ENCODE data around the gene SETD1A. TPM values are rescaled to one million over a fixed set of nuclear protein-coding genes. Genes with fewer than 3 reads are reported as not detected.
"Not testable (repeated sequence)": the region's sequence is repeated elsewhere in the genome, so short reads cannot be mapped to it uniquely, and the experiment has no call there.

SETD1A gene
- total and polyA plus RNA-seq, 2 experiments from 2014 or later, result 2.3 to 4.0 TPM

DNA sequence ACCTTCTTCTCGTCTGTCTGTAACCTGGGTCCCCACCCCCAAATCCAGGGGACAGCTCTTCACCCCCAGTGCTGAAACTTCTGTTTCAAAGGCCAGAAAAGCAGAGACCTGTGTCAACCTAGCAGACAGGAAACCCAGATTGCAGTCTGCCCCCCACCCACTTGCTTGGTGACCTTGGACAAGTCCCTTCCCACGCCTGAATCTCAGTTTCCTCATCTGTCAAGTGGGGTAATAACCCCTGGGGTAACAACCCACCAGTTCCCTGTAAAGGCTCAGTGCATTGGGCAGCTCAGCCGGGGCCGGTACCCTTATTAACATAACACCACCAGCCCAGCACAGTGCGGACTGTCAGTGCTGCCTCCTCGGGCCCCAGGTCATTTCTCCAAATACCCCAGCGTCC lies 51.6 kb downstream of the SETD1A start:
- Histone ChIP-seq H3K4me2 (ENCODE audit: unreplicated experiment) (peak overlapping the region; percentile 54), H3K27ac (no peak overlapping the region), H3K27me3 (replicated peaks; ENCODE audit: insufficient read depth) (no peaks in the 10 kb centered on the region), H3K79me2 (ENCODE audit: insufficient read depth) (no peaks in the 10 kb centered on the region), H3F3A (ENCODE audit: insufficient read depth) (0 out of 2 replicates have a peak, but pooled peaks cover 5% of the 10 kb centered on the region), H4K20me1 (ENCODE audit: insufficient read depth) (no peaks in the 10 kb centered on the region), H3K9me3 (ENCODE audit: low read depth) (no peaks in the 10 kb centered on the region), H3K36me3 (ENCODE audit: low read depth) (no peaks in the 10 kb centered on the region), H3K4me3 (peak overlapping the region; percentile 66; the same call in 1 of the 2 replicates), H3K9ac (no peak overlapping the region; the same call in 1 of the 2 replicates), H3K4me1 (ENCODE audit: insufficient read depth) (peaks cover 17% of the 10 kb centered on the region), H2AFZ (no peak overlapping the region), H3K9me2 (ENCODE audit: insufficient read depth) (no peaks in the 10 kb centered on the region)
- in situ Hi-C loops (cut with MboI), result no loop called here
- no peak for DNase-seq
- WGBS, 2 experiments (ENCODE audit: low coverage in 1 of 2, low lambda C conversion rate in 2 of 2, missing lambda C conversion rate in 2 of 2), result 88 to 90% methylated on average over 7 of the region's 7 CpGs
- TF ChIP-seq EZH2 (IDR thresholded peaks at IDR 0.05; ENCODE audit: insufficient read depth, poor library complexity, severe bottlenecking) (no peak), EZH2phosphoT487 (IDR thresholded peaks at IDR 0.05; ENCODE audit: insufficient read depth, low read depth) (no peak)

DNA sequence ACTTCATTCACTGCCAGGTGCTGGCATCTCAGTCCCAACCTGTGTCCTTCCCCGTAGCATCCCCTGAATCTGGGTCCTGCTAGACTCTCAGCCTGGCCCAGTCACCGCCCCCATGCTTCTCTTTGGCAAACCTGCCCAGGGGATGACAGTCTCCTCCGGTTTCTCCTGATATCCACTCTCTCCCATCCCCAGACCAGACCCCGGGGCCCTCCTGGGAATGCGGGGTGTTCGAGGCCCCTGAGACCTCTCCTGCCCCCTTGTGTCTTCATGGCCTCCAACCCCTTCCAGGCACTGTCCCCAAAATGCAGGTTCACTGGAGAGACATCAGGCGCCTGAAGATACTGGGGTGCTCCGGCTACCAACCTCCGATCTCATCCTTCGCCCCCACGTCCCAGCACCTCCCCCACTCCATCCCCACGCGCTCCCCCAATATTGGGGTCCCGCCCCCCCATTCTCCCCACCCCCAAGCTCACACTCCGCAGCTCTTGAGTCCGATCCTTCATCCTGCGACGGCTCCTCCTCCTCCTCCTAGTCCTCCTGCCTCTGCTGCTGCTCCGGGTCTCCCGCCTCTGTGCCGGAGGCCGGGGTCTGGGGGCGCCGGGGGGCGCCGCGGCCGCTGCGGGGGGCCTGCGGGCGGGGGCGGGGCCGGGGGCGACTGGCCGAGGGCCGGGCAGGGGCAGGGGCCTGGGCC lies 52.5 kb downstream of the SETD1A start:
- DNase-seq, result peak; percentile 35
- Histone ChIP-seq H3F3A (ENCODE audit: insufficient read depth) (0 out of 2 replicates have a peak, but pooled peaks cover 3% of the 10 kb centered on the region), H3K79me2 (ENCODE audit: insufficient read depth) (no peaks in the 10 kb centered on the region), H3K9ac (peak overlapping the region; percentile 43), H3K36me3 (ENCODE audit: low read depth) (no peaks in the 10 kb centered on the region), H3K4me3 (peak overlapping the region; percentile 66), H4K20me1 (ENCODE audit: insufficient read depth) (no peaks in the 10 kb centered on the region), H3K27me3 (replicated peaks; ENCODE audit: insufficient read depth) (no peaks in the 10 kb centered on the region), H3K4me2 (ENCODE audit: unreplicated experiment) (peak overlapping the region; percentile 80), H3K9me3 (ENCODE audit: low read depth) (no peaks in the 10 kb centered on the region), H3K9me2 (ENCODE audit: insufficient read depth) (no peaks in the 10 kb centered on the region), H3K27ac (no peak overlapping the region), H2AFZ (peak overlapping the region; percentile 39), H3K4me1 (ENCODE audit: insufficient read depth) (peaks cover 17% of the 10 kb centered on the region)
- TF ChIP-seq EZH2 (IDR thresholded peaks at IDR 0.05; ENCODE audit: insufficient read depth, poor library complexity, severe bottlenecking) (no peak), EZH2phosphoT487 (IDR thresholded peaks at IDR 0.05; ENCODE audit: insufficient read depth, low read depth) (no peak)
- WGBS, 2 experiments (ENCODE audit: low coverage in 1 of 2, low lambda C conversion rate in 2 of 2, missing lambda C conversion rate in 2 of 2), result 17 to 32% methylated on average over 13 to 35 of the region's 36 CpGs
- in situ Hi-C loops (cut with MboI), result no loop called here

DNA sequence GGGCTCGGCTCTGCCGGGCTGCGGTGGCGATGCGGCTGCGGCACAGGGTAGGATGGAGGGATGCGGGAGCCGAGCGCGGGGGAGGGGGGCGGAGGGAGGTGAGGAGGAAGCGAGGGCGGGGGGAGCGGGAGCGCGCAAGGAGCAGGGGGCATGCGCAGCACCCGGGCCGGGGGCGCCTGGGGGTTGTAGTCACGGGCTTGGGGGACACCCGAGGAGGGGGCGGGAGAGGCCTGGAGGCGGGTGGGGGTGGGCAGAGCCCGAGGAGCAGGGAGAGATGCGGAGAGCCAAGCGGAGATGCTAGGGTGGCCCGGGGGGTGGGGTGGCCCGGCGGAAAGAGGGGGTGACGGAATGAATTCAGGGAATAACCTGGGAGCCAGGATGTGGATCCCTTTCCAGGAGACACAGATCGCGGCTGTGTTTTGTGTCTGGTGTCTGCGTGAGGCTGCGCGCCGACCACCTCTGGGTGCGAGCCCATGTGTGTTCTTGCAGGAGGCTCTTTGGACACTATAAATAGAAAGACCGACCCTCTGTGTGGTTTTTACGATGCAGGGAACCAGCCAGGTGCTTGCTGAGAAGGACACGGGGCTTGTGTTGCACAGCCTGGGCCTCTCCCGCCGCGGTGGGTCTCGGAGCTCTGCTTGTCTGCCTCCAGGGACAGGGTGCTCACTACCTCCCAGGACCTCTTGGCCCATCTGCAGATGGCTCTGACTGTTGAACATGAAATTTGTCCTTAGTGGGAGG lies 53.2 kb downstream of the SETD1A start, which contains the start of gene STX1B:
TSS of gene STX1B (minus strand) at position 54 of the 741 bp plus-strand sequence. CDS start 242 bp downstream, outside the sequence.
- WGBS, 2 experiments (ENCODE audit: low coverage in 1 of 2, low lambda C conversion rate in 2 of 2, missing lambda C conversion rate in 2 of 2), result 5 to 27% methylated on average over 14 to 40 of the region's 45 CpGs
- H3K9ac ChIP-seq, result peak within 1 kb of the TSS; percentile 43
- peaks cover 17% of the 10 kb centered on the region for H3K4me1 ChIP-seq (ENCODE audit: insufficient read depth)
- H3K27me3 ChIP-seq (replicated peaks; ENCODE audit: insufficient read depth), result no peaks in the 10 kb centered on the region
- no peaks in the 10 kb centered on the region for H3K79me2 ChIP-seq (ENCODE audit: insufficient read depth)
- DNase-seq, result peak; percentile 59
- H3K9me2 ChIP-seq (ENCODE audit: insufficient read depth), result no peaks in the 10 kb centered on the region
- in situ Hi-C loops (cut with MboI), result no loop called here
- no peaks in the 10 kb centered on the region for H3K36me3 ChIP-seq (ENCODE audit: low read depth)
- H3K4me2 ChIP-seq (ENCODE audit: unreplicated experiment), result peak within 1 kb of the TSS; percentile 80
- no peak within 1 kb of the TSS for H3K27ac ChIP-seq
- H3F3A ChIP-seq (ENCODE audit: insufficient read depth), result 0 out of 2 replicates have a peak, but pooled peaks cover 3% of the 10 kb centered on the region
- H2AFZ ChIP-seq, result peak within 1 kb of the TSS; percentile 81
- peak within 1 kb of the TSS; percentile 66 for H3K4me3 ChIP-seq
- no peaks in the 10 kb centered on the region for H4K20me1 ChIP-seq (ENCODE audit: insufficient read depth)
- TF ChIP-seq EZH2phosphoT487 (IDR thresholded peaks at IDR 0.05; ENCODE audit: insufficient read depth, low read depth) (no peak), EZH2 (IDR thresholded peaks at IDR 0.05; ENCODE audit: insufficient read depth, poor library complexity, severe bottlenecking) (no peak)
- no peaks in the 10 kb centered on the region for H3K9me3 ChIP-seq (ENCODE audit: low read depth)

DNA sequence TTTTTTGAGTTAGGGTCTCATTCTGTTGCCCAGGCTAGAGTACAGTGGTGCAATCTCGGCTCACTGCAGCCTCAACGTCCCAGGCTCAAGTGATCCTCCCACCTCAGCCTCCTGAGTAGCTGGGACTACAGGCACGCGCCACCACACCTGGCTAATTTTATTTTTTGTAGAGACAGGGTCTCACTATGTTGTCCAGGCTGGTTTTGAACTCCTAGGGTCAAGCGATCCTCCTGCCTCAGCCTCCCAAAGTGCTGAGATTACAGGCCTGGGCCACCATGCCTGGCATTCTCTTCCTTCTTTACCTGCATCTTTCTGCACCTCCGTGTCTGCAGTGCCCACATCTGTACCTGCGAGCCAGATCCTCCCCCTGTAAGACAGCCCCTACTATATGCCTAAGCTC lies 54.3 kb downstream of the SETD1A start:
- peaks cover 17% of the 10 kb centered on the region for H3K4me1 ChIP-seq (ENCODE audit: insufficient read depth)
- in situ Hi-C loops (cut with MboI); H3K9me2 ChIP-seq (ENCODE audit: insufficient read depth); H3K4me2 ChIP-seq (ENCODE audit: unreplicated experiment); H2AFZ ChIP-seq; H3K9ac ChIP-seq; H3K27me3 ChIP-seq (replicated peaks; ENCODE audit: insufficient read depth); DNase-seq; H3K27ac ChIP-seq; H3K79me2 ChIP-seq (ENCODE audit: insufficient read depth); H3K4me3 ChIP-seq; H3F3A ChIP-seq (ENCODE audit: insufficient read depth); H4K20me1 ChIP-seq (ENCODE audit: insufficient read depth); H3K36me3 ChIP-seq (ENCODE audit: low read depth); H3K9me3 ChIP-seq (ENCODE audit: low read depth): not testable (repeated sequence)
- WGBS, 2 experiments (ENCODE audit: low coverage in 1 of 2, low lambda C conversion rate in 2 of 2, missing lambda C conversion rate in 2 of 2), result 75 to 82% methylated on average over 7 of the region's 7 CpGs

DNA sequence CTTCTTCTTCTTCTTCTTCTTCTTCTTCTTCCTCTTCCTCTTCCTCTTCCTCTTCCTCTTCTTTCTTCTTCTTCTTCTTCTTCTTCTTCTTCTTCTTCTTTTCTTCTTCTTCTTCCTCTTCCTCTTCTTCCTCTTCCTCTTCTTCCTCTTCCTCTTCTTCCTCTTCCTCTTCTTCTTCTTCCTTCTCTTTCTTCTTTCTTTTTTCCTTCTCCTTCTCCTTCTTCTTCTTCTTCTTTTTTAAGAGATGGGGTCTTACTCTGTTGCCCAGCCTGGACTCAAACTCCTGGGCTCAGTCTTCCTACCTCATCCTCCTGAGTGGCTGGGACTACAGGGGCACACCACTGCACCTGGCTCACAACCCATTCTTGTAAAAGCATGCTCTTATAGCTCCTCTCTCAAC lies 55.7 kb downstream of the SETD1A start:
- H3F3A ChIP-seq (ENCODE audit: insufficient read depth); H3K4me3 ChIP-seq; DNase-seq; H3K36me3 ChIP-seq (ENCODE audit: low read depth); H3K79me2 ChIP-seq (ENCODE audit: insufficient read depth); H3K9ac ChIP-seq; H3K9me3 ChIP-seq (ENCODE audit: low read depth); H2AFZ ChIP-seq; in situ Hi-C loops (cut with MboI); H3K27ac ChIP-seq; H3K9me2 ChIP-seq (ENCODE audit: insufficient read depth); H3K4me2 ChIP-seq (ENCODE audit: unreplicated experiment); H3K27me3 ChIP-seq (replicated peaks; ENCODE audit: insufficient read depth); H4K20me1 ChIP-seq (ENCODE audit: insufficient read depth): not testable (repeated sequence)
- peaks cover 11% of the 10 kb centered on the region for H3K4me1 ChIP-seq (ENCODE audit: insufficient read depth)
